HG03135 (cell line): ENCODE measurements around the gene POF1B.
"Not testable (repeated sequence)": the region's sequence is repeated elsewhere in the genome, so short reads cannot be mapped to it uniquely, and the experiment has no call there.

Experiments
- ATAC-seq: cut with Tn5 transposase; IDR thresholded peaks from one replicate; pipeline ENCODE4 v1.9.1; 2021; ENCODE audit warnings: mild to moderate bottlenecking, moderate library complexity; ENCODE audit not compliant: unreplicated experiment

POF1B gene, protein sequence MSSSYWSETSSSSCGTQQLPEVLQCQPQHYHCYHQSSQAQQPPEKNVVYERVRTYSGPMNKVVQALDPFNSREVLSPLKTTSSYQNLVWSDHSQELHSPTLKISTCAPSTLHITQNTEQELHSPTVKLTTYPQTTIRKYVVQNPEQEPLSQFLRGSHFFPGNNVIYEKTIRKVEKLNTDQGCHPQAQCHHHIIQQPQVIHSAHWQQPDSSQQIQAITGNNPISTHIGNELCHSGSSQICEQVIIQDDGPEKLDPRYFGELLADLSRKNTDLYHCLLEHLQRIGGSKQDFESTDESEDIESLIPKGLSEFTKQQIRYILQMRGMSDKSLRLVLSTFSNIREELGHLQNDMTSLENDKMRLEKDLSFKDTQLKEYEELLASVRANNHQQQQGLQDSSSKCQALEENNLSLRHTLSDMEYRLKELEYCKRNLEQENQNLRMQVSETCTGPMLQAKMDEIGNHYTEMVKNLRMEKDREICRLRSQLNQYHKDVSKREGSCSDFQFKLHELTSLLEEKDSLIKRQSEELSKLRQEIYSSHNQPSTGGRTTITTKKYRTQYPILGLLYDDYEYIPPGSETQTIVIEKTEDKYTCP

DNA sequence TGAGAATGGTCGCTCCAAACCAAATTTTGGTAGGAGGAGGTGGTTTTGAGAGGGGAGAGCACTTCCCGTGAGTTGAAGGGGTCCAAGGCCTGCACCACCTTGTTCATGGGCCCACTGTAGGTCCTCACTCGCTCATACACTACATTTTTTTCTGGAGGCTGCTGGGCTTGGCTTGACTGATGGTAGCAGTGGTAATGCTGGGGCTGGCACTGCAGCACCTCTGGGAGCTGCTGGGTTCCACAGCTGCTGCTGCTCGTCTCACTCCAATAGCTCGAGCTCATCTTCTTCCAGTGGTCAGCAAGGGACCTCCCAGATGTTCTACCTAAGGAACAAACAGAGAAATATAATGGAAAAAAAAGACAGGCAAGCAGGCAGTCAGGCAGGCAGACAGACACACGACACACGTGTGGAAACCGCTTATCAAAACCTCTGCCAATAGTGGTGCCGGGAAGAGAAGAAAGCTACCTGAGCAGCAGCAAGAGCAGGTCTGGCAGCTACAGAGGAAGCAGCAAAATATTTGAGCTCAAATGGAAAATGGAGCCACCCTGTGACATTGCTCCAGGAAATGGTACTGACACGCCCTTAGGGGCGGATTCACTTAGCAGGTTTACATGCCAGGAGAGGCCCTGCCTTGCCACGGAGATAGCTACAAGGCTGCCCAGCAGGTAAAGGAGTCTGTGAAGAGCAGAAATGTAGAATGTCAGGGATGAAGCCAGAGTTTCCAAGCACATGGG is at the start of gene POF1B:
POF1B (minus strand) TSS at position 492 of the 734 bp plus-strand sequence; CDS start at position 281, 211 bp downstream.
- no peak for ATAC-seq

DNA sequence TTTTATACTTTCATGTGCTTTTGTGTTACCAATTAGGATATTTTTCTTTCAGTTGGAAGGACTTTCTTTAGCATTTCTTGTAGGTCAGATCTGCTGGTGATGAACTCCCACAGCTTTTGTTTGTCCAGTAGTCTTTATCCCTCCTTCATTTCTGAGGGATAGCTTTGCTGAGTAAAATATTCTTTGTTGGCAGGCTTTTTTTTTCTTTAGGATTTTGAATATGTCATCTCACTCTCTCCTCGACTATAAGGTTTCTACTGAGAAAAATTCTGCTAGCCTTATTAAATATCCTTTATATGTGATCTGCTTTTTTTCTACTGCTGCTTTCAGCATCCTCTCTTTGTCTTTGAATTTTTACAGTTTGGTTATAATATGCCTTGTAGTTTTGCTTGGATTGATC is 49.6 kb upstream of the POF1B start:
- ATAC-seq = no peak

DNA sequence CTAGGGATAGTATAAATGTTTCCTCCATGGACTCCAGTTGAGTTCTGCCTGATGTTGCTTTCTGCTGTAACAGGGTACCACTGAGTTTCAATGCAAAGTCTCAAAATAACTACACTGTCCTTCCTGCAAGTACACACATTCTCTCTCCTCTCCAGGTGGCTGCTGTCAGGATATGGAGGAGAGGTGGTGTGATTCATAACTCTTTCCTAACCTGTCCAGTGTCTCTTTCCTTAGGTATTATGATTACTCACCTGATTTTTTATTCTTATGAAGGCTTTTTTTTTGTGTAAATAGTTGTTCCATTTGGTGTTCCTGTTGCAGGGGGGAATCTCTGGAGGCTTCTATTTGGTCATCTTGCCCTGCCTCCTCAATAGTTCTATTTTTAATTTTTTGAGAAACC is 39.8 kb upstream of the POF1B start:
- ATAC-seq = no peak

DNA sequence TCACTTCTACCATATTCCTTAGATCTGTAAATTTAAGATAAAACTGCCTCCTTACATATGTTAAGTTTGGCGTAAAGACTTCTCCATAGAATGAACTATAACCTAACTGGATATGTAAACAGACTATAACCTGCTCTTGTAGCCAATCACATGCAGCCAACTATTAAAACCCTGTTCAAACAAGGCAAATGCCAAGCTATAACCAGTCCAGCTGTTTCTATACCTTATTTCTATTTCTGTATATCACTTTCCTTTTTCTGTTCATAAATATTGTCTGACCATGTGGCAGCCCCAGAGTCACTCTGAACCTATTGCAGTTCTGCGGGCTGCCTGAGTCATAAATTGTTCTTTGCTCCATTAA is 12.4 kb upstream of the POF1B start:
- no peak for ATAC-seq

DNA sequence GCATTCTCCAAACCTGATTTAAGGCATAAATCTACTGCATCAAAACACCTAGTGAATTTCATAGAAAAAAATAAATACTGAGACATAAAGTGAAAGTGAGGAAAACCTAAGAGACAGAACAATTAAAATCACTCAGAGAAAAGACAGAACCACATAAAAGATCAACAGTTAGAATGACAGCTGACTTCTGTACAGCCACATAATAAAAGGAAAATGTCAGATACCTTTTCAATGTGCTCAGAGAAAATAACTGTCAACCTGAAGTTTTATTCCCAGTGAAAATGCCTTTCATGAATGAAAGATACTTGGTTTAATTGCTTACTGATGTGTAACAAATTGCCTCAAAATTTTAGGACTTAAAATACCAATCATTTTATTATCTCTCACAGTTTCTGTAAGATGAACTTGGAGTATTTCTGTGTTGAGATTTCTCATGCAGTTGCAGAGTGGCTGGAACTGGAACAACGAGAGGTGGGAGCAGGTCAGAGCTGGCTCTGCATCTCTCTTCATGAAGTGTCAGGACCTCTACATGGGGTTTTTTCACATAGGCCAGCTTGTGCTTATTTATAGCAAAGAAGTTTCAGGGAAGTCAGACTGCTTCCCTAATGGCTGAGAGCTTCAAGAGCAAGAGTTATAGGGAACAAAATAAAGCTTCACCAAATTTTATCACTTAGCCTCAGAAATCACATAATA is 11.9 kb upstream of the POF1B start:
- no peak for ATAC-seq

DNA sequence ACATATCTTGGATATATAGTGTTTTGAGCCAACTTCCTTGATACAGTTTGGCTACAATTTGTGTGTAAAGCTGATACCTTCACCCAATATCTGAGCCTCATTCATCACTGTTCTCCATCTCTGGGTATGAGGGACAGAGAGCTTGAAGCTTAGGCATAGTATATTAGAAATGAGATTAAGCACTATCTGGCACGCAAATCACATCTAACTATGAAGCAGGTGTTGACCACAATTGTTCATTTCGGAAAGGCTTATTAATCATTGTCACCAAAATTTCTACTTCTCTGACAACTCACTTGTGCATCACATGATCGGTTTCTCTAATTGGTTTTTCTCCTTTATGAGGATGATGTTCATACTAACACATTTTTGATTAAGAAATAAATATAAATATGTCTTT is 2.1 kb upstream of the POF1B start:
- ATAC-seq = no peak

DNA sequence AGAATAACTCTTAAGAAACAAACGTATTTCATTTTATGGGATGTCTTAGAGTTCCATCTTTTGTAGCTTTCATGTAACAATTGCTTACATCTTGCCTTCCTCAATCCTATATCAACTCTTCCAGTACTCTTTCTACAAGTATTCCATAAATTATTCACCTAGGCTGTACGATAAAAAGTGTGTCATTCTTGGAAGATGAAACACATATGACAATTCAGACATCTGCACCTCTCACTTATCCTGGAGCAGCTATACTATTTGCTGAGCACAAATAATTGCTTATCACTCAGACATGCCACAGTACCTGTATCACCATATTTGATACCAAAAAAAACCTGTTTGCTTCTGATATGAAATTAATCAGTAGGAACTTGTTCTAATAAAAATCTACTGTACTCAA is 1.0 kb downstream of the POF1B start:
- ATAC-seq = no peak

DNA sequence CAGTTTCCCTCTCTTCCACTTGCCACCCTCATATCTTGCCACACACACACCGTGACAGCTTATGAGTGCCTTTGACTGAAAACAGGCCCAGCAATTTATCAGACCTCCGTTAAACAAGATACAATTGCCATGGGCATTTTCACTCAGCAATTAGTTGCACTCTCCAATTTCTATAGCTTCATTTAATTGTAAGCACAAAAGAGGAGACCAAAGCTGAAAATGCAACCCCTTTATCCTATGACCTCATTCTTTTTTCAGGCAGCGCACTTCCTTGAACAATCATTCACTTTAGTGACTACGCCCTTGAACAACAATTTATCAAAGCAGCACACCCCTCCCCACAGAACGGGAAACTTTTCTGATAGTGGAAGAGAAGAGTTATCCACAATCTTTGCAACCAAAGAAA is 4.1 kb downstream of the POF1B start:
- no peak for ATAC-seq

DNA sequence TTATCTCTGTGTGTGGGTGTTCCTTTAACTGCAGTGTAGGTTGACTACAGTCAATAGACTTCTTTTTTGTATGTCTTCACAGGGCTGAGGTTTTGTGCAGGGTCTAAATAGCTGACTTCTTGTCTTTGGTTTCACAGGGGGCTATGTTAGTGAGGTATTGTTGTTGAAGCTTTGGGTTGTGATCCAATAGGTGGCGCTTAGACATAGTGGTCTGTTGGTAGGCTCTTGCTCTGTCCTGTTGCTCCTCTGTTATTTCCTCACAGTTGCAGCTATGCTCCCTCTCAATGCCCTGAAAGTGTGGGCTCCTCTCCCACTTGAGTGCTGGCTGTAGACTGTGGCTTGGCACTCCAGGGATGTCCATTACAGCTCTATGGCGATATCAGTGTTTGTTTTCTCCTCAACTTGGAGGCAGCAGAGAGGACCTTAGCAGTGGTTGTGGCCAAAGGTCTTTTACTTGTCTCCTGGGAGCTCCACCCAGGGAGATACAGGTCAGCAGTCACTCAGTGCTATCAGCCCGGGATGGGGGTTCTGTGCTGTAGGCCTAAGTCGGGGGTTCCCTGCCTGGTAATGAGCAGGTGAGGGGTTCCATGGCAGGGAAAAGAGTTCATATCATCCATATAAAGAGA is 14.0 kb downstream of the POF1B start:
- ATAC-seq = no peak

DNA sequence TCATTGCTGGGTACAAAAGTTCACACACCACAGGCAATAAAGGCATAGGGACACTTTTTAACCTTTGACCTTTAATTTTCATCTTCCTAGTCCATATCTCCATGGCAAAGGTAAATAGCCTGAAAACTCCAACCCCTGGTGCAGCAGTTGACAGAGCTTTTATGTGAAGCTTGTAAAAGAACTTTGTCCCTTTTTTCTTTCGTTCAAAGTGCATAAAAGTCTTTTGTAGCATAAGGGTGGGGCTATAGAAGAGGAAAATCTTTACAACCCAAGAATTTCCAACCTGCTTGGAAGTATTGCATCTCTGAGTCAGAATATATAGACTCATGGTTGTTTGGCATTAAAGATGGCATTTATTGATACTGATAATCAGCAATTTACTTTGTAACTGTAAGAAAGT is 20.4 kb downstream of the POF1B start:
- no peak for ATAC-seq

DNA sequence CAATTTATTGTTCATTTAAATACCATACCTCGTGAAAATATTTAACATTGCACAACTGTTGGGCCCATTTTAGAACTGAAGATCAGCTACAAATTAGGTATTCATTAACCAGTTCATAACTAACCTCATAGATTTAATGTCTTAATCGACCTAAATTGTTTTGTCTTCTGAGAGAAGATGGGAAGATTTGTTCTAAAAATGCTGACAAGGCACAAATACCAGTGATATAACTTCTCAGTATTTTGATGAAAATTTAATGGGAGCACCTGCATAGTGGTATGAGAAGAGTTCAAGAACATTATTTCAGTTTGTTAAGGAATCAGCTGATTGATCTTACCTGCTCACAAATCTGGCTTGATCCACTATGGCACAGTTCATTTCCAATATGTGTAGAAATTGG is 33.9 kb downstream of the POF1B start:
- no peak for ATAC-seq

DNA sequence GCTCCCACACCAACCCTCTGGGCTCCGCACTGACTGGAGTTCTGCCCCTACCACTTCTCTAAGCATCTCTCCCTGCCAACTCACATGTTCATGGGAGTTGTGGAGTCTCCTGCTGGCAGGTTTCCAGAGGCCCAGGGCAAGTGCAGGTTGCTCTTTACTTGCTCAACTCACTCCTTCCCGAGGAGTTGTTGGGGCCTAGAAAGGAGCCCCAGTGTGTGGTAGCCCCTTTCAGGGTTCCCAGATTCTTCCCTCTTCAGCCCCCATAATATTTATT is 52.5 kb downstream of the POF1B start:
- no peak for ATAC-seq

DNA sequence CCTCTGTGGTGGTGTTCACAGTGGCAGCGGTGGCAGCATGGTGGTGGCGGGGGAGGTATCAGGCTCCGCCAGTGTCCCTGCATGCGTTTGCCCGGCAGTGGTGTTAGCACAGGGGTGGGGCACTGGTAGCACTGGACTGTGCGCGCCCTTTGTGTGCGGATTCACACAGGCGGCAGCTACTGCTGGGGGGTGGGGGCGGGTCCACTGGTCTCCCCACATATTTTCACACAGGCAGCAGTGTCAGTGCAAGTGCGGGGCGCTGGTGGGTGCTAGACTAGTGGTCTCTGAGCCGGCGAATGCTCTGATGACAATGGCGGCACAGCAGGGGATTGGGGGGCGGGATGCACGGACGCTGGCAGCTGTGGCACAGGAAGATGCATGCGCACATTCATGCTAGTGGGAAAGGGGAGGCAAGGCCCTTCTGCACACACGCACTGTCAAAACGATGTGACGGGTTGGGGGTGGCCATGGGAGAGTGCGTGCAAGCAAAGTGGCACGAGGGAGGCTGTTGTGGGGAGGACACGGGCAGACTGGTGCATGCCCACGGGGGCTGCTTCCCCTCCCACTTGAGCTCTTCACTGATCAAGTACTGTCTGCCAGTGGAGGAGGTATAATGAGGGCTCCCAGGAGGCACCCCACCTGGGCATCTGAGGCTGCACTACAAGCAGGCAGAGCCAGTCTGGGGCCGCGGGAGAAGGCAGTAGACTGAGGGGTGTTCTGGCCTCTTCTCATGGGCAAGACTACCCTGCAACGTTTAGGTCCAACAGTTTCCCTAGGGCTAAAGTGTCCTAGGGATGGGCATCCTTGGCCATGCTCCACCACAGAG is 53.0 kb downstream of the POF1B start:
- no peak for ATAC-seq

DNA sequence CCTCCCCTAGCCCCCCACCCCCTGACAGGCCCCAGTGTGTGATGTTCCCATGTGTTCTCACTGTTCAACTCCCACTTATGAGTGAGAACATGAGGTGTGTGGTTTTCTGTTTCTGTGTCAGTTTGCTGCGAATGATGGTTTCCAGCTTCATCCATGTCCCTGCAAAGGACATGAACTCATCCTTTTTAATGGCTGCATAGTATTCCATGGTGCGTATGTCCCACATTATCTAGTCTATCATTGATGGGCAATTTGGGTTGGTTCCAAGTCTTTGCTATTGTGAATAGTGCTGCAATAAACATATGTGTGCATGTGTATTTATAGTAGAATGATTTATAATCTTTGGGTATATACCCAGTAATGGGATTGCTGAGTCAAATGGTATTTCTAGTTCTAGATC is 68.1 kb downstream of the POF1B start:
- ATAC-seq = not testable (repeated sequence)

DNA sequence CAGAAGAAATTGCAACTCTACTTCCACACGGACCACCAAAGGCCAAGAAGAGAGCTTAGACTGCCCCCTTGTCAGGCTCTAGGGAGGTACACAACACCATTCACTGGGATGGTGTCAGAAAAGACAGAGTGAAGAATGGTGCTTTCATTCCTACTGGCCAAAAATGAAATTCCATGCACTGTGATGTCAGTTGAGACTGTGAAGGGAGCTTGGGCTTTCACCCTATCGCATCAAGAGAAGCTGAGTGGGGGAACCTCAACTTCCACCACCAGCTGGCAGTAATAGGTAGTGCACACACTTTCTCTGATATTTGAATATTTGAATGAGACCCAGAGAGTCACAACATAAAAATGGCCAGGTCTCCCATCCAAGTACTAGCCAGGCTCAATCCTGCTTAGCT is 69.7 kb downstream of the POF1B start:
- ATAC-seq = no peak

DNA sequence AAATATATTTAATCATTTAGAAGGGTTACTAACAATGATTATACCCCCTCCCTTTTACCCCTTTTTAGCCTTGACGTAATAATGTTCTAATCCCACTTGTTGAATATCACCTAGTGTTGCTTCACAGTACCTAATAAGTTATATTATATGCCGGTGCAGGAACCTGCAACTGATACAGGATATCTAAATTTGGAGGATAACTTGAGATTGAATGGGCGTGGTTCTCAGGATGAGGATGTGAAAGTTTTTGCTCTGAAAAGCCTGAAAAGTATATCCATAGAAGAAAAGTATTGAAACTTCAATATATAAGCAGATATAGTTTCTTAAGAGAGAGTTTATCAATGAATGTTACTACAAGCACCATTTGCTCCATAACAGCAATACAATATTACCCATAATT is 75.9 kb downstream of the POF1B start:
- no peak for ATAC-seq

DNA sequence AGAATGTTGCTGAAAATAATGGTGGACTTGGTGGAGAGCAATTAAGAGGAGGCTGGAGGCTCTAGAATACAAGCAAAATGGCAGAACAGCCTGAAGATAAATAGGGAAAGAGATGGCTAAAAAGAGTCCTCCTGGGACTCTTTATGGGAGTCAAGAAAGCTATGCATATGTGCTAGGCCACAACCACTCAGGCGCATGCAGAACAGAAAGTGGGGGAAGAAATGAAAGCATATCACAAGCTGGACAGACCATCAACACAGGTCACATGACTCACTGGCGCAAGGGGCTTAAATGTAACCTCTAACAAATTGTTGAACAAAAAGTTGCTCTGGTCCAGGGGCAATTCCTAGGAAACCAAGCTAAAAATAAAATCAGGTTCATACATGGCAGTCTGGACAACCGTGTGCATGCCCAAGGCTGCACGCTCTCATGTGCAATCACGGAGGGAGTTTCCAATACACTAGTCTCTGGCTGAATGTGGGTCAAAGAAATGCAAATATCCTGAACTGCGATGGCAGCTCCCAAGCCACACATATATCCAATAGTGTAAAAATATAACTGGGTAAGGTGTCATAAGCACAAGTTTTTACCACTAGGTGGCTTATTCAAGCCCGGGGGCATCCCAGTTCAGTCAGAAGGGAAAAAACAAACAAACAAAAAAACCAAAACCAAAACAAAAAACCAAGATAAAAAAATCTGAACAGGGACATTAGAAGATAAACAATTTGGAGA is 90.3 kb downstream of the POF1B start:
- ATAC-seq = no peak

DNA sequence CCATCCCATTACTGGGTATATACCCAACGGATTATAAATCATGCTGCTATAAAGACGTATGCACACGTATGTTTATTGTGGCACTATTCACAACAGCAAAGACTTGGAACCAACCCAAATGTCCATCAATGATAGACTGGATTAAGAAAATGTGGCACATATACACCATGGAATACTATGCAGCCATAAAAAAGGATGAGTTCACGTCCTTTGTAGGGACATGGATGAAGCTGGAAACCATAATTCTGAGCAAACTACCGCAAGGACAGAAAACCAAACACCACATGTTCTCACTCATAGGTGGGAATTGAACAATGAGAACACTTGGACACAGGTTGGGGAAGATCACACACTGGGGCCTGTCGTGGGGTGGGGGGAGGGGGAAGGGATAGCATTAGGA is 94.2 kb downstream of the POF1B start:
- ATAC-seq = not testable (repeated sequence)

DNA sequence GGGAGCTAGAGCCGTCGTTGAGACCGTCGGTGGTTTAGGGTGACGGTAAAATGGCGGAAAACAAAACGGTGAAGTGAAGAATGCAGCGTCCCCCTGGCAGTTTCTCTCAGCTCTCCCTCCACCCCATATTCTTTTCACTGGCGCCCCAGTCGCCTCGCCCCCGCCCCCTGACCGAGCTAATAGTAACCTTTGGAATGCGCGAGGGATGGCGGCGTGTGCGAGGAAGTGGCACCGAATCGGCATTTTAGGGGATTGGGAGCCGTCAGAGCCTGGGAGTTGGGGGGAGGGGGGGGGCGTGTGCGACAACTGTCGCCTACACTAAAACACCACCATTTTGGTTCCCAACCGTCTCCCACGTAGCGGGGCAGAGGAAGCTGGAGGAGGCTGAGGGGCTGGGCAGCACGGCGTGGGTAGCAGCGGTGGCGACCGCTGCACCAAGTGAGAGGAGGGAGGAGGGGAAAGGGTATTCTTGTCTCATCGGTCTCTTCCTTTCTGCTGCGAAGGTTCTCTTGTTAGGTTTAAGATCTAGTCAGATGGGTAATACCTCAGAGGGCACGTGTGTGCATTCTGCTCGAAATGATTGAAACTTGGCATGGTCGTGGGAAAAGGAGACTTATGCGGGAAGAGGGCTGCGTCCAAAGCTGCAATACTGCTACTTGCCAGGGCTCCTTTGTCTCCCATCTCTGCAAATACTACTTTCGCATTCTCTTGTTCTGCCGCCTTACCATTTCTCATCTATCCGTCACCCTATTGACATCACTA is 134.8 kb downstream of the POF1B start:
- no peak for ATAC-seq
